Measurements from ENCODE around the gene CGB5. TPM values are rescaled to one million over a fixed set of nuclear protein-coding genes. Genes with fewer than 3 reads are reported as not detected.
"Not testable (repeated sequence)": the region's sequence is repeated elsewhere in the genome, so short reads cannot be mapped to it uniquely, and the experiment has no call there.

Gene CGB5
- total RNA-seq, 1 experiment from 2014 or later, result not detected

DNA sequence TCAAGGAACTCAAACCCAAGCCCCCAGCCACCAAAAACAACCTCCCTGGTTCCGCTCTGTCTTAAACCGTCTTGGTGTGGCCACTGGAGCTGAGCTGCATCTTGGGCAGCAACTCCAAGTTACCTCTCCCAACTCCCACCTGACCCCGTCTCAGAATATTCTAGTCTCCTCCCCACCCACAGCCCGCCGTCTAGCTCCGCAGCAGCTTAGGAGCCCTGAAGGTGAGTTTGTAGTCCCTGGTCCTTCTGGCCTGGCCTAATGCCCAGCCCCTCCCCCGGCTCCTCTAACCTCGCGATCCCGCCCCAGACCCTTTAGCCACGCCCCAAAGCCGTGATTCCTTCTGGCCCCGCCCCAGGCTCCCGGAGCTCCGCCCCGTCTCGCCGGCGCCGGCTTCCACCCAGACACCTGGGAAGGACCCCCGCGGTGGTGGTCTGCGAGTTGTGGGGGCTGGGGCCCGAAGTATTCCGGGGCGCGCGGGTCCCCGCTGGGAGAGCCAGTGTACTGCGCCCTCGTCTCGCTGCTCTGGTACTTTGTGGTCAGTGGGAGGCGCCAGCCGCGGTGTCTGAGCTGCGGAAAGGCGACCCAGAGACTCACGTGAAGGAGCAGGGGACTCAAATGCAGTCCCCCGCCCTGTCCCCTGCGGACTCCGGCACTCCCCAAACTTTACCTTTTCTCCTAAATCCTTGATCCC lies 24.3 kb upstream of the CGB5 start:
- TF ChIP-seq, protein P1, sequence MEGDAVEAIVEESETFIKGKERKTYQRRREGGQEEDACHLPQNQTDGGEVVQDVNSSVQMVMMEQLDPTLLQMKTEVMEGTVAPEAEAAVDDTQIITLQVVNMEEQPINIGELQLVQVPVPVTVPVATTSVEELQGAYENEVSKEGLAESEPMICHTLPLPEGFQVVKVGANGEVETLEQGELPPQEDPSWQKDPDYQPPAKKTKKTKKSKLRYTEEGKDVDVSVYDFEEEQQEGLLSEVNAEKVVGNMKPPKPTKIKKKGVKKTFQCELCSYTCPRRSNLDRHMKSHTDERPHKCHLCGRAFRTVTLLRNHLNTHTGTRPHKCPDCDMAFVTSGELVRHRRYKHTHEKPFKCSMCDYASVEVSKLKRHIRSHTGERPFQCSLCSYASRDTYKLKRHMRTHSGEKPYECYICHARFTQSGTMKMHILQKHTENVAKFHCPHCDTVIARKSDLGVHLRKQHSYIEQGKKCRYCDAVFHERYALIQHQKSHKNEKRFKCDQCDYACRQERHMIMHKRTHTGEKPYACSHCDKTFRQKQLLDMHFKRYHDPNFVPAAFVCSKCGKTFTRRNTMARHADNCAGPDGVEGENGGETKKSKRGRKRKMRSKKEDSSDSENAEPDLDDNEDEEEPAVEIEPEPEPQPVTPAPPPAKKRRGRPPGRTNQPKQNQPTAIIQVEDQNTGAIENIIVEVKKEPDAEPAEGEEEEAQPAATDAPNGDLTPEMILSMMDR (IDR thresholded peaks at IDR 0.05; ENCODE audit: unreplicated experiment), result no peak
- Mint-ChIP-seq H3K9me3 (ENCODE audit: unreplicated experiment) (no peaks in the 10 kb centered on the region), H3K27ac (ENCODE audit: low read depth, unreplicated experiment) (no peak overlapping the region), H3K4me3 (ENCODE audit: unreplicated experiment) (peak overlapping the region; percentile 57), H3K36me3 (ENCODE audit: insufficient read depth, unreplicated experiment) (peaks cover 34% of the 10 kb centered on the region), H3K4me1 (ENCODE audit: insufficient read depth, unreplicated experiment) (peaks cover 18% of the 10 kb centered on the region), H3K27me3 (ENCODE audit: insufficient read depth, unreplicated experiment) (no peaks in the 10 kb centered on the region)
- ChIA-PET POLR2A (interaction anchor here (0.6 to 1.7 kb wide), 10 partner anchors 9 to 306 kb away, joined by 3 to 11 read pairs (median 4); partner anchors contain the start of genes CGB7, GYS1 and RUVBL2), CTCF (interaction anchor here (0.6 kb wide), 1 partner anchor 38 kb away, joined by 4 read pairs; the partner anchor contains the start of gene CGB7)
- DNase-seq (ENCODE audit: unreplicated experiment), result peak; percentile 83
- TSS peak; percentile 3 for BruUV-seq (replicated peaks)
- intact Hi-C loops (cut with micrococcal nuclease), result no loop called here

DNA sequence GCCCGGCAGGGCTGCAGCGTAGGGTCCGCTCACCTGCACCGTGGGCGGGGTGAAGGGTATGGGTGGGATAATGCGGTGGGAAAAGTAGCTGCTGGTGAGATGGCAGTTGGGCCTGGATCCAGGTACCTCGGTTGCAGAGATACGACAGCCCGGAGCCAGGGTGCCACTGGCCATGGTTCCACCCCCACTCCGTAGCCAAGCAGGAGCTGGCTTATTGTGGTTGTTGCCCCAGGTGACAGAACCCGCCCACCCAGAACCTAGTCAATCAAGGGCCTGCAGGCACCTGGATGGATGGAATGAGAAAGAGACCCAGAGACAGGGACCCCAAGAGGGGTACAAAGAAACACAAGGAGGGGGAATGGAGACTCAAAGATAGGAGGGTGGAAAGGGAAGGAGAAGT lies 23.3 kb upstream of the CGB5 start:
- CTCF ChIA-PET, result interaction anchor here (0.6 to 1.4 kb wide), 2 partner anchors 21 to 37 kb away, joined by 3 to 4 read pairs; partner anchors contain the start of gene CGB7
- Mint-ChIP-seq H3K36me3 (ENCODE audit: insufficient read depth, unreplicated experiment) (peaks cover 26% of the 10 kb centered on the region), H3K4me3 (ENCODE audit: unreplicated experiment) (peak overlapping the region; percentile 57), H3K27ac (ENCODE audit: low read depth, unreplicated experiment) (no peak overlapping the region), H3K27me3 (ENCODE audit: insufficient read depth, unreplicated experiment) (no peaks in the 10 kb centered on the region), H3K4me1 (ENCODE audit: insufficient read depth, unreplicated experiment) (peaks cover 18% of the 10 kb centered on the region), H3K9me3 (ENCODE audit: unreplicated experiment) (no peaks in the 10 kb centered on the region)
- POLR2A ChIA-PET, result interaction anchor here (1.2 to 1.7 kb wide), 2 partner anchors 37 to 45 kb away, joined by 4 to 6 read pairs; partner anchors contain the start of gene CGB7
- BruUV-seq (replicated peaks), result no TSS peak
- TF ChIP-seq, protein P1 (IDR thresholded peaks at IDR 0.05; ENCODE audit: unreplicated experiment), result no peak
- intact Hi-C loops (cut with micrococcal nuclease), result no loop called here
- no peak for DNase-seq (ENCODE audit: unreplicated experiment)

DNA sequence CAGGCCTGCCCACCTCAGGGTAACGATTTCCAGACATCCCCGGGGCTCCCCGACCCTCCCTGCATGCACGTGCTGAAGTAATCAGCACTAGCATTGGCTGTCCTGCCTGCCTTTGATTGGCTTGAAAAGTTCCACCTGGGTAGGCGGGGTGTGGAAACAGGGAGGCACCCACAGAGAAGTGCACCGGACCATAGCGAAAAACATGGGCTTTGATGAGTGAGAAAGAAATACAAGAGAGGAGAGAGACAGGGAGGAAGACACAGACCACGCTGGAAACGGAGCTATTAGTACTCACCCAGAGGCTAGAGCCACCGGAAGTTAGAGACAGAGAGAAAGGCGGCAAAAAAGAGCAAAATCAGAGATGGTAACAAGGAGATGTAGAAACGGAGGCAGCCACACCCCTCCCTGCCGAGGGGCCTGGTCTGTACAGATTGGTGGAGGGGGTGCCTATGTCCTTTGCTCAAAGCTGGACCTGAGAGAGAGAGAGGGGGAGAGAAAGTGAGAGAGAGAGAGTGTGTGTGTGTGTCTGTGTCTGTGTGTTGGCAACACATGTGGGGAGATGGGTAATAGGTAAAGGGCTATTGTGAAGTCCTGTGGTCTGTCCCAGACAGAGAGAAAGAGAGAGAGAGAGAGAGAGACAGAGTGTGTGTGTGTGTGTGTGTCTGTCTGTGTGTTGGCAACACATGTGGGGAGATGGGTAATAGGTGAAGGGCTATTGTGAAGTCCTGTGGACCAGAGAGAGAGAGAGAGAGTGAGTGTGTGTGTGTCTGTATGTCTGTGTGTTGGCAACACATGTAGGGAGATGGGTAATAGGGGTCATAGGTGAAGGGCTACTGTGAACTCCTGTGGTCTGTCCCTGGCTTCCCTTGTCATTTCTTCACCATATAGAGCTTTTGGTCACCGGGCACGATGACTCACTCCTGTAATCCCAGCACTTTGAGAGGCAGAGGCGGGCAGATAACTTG lies 22.4 kb upstream of the CGB5 start:
- ChIA-PET CTCF (interaction anchor here (1.4 kb wide), 1 partner anchor 22 kb away, joined by 3 read pairs; no protein-coding TSS in a partner anchor), POLR2A (interaction anchor here (1.2 kb wide), 1 partner anchor 44 kb away, joined by 4 read pairs; no protein-coding TSS in a partner anchor)
- intact Hi-C loops (cut with micrococcal nuclease), result no loop called here
- TF ChIP-seq, protein P1 (IDR thresholded peaks at IDR 0.05; ENCODE audit: unreplicated experiment), result no peak
- Mint-ChIP-seq H3K36me3 (ENCODE audit: insufficient read depth, unreplicated experiment) (peaks cover 19% of the 10 kb centered on the region), H3K4me1 (ENCODE audit: insufficient read depth, unreplicated experiment) (peaks cover 22% of the 10 kb centered on the region), H3K9me3 (ENCODE audit: unreplicated experiment) (no peaks in the 10 kb centered on the region), H3K4me3 (ENCODE audit: unreplicated experiment) (no peak overlapping the region), H3K27ac (ENCODE audit: low read depth, unreplicated experiment) (no peak overlapping the region), H3K27me3 (ENCODE audit: insufficient read depth, unreplicated experiment) (no peaks in the 10 kb centered on the region)
- no TSS peak for BruUV-seq (replicated peaks)
- DNase-seq (ENCODE audit: unreplicated experiment), result peak; percentile 49

DNA sequence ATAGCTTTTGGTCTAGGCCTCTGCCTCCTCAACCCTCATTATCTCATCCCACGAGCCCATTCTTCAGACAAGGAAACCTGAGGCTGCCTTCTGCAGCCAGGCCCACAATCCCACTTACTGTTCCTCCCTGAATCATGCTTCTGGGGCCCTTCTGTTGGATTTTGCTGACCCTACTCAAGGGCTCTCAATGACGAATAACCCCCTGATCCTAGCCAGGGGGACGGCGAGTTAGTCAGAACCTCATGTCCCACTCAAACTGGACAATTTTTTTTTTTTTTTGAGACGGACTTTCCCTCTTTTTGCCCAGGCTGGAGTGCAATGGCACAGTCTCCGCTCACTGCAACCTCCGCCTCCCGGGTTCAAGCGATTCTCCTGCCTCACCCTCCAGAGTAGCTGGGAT lies 21.5 kb upstream of the CGB5 start:
- Mint-ChIP-seq H3K9me3 (ENCODE audit: unreplicated experiment) (no peaks in the 10 kb centered on the region), H3K4me3 (ENCODE audit: unreplicated experiment) (no peak overlapping the region), H3K27me3 (ENCODE audit: insufficient read depth, unreplicated experiment) (no peaks in the 10 kb centered on the region), H3K27ac (ENCODE audit: low read depth, unreplicated experiment) (no peak overlapping the region), H3K4me1 (ENCODE audit: insufficient read depth, unreplicated experiment) (peaks cover 22% of the 10 kb centered on the region), H3K36me3 (ENCODE audit: insufficient read depth, unreplicated experiment) (peaks cover 13% of the 10 kb centered on the region)
- TF ChIP-seq, protein P1 (IDR thresholded peaks at IDR 0.05; ENCODE audit: unreplicated experiment), result no peak
- no TSS peak for BruUV-seq (replicated peaks)
- intact Hi-C loops (cut with micrococcal nuclease), result no loop called here
- ChIA-PET POLR2A (no interaction called here), CTCF (no interaction called here)
- no peak for DNase-seq (ENCODE audit: unreplicated experiment)

DNA sequence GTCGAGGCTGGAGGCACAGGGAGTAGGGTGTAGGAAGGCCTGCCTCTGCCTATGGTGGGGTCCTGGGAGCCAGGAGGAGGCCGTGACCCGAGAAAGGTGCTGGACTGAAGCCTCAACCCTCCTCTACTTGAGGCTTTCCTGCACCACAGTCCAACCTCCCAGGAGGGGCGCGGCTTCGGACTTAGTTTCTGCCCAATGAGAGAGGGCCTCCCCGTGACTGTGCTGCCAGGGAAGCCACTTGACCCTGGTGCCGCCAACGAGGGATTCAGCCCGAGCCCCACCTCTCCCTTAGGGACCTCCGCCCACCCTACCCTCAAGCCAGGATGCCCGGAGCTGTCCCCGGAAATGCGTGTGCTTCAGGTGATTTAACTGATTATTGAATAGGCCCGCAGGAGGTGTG lies 19.4 kb upstream of the CGB5 start, which contains the start of gene CGB3:
TSS of gene CGB3 (minus strand) at position 101 of the 400 bp plus-strand sequence. CDS start 362 bp downstream, outside the sequence.
- DNase-seq (ENCODE audit: unreplicated experiment); H3K36me3 Mint-ChIP-seq (ENCODE audit: insufficient read depth, unreplicated experiment); intact Hi-C loops (cut with micrococcal nuclease); H3K4me3 Mint-ChIP-seq (ENCODE audit: unreplicated experiment); H3K27ac Mint-ChIP-seq (ENCODE audit: low read depth, unreplicated experiment); H3K27me3 Mint-ChIP-seq (ENCODE audit: insufficient read depth, unreplicated experiment); H3K9me3 Mint-ChIP-seq (ENCODE audit: unreplicated experiment); BruUV-seq (replicated peaks); CTCF ChIA-PET; POLR2A ChIA-PET: not testable (repeated sequence)
- peaks cover 18% of the 10 kb centered on the region for H3K4me1 Mint-ChIP-seq (ENCODE audit: insufficient read depth, unreplicated experiment)
